GM19240 (cell line): ENCODE measurements around the gene WDR5.

Experiments used
- DNase-seq: peaks from one replicate; pipeline ENCODE4 v3.0.0; 2011; ENCODE audit warnings: low spot score; ENCODE audit not compliant: insufficient read length

Gene WDR5

GRCh38 chr9:134206311-134207300 lies 70.7 kb downstream of the WDR5 start:
- DNase-seq: no peak

- DNase-seq: no peak
Measured at GRCh38 chr9:134208310-134208841, 72.5 kb downstream of the WDR5 start.

GRCh38 chr9:134208981-134209725 lies 73.3 kb downstream of the WDR5 start:
- DNase-seq: no peak
